Activated naive CD8-positive, alpha-beta T cell treated with anti-CD3 and anti-CD28 coated beads, Interleukin-2, amount 10 ng/mL, durations not matched to agents 7 days and 5 days (primary cell): Measurements from ENCODE around the gene FOSB. TPM values are rescaled to one million over a fixed set of nuclear protein-coding genes. Genes with fewer than 3 reads are reported as not detected.
A peak's percentile ranks its signal among the peaks of the same experiment; 100 is the strongest.
"Not testable (repeated sequence)": the region's sequence is repeated elsewhere in the genome, so short reads cannot be mapped to it uniquely, and the experiment has no call there.

ENCODE experiments used
- ATAC-seq: fragments of 150-1000 bp; cut with Tn5 transposase; one replicate; pipeline ENCODE4 v1.10.0; 2021; ENCODE audit warnings: low read depth, moderate library complexity
- POLR2A ChIA-PET: fragments of 350-600 bp; sonication (Branson Sonifier 250); formaldehyde crosslinking; loops from one replicate; lab custom pipeline; 2021; ENCODE audit warnings: antibody characterized with exemption; lab: Charles Lee
- DNase-seq: peaks from one replicate; pipeline ENCODE4 v3.0.0; 2021
- H3K27ac Mint-ChIP-seq: one replicate; pipeline ENCODE4 v1.8.0; 2022; ENCODE audit warnings: mild to moderate bottlenecking, mixed read lengths
- H3K27me3 Mint-ChIP-seq: one replicate; pipeline ENCODE4 v1.8.0; 2022; ENCODE audit warnings: mild to moderate bottlenecking, moderate library complexity, mixed read lengths
- H3K36me3 Mint-ChIP-seq: one replicate; pipeline ENCODE4 v1.8.0; 2021; ENCODE audit warnings: mild to moderate bottlenecking, mixed read lengths
- H3K4me1 Mint-ChIP-seq: one replicate; pipeline ENCODE4 v1.8.0; 2021; ENCODE audit warnings: mixed read lengths
- H3K4me3 Mint-ChIP-seq: one replicate; pipeline ENCODE4 v1.8.0; 2022; ENCODE audit warnings: mild to moderate bottlenecking, moderate library complexity, mixed read lengths
- H3K9me3 Mint-ChIP-seq: one replicate; pipeline ENCODE4 v1.8.0; 2021; ENCODE audit warnings: mixed read lengths
- total RNA-seq, 2 experiments: library from RNA; stranded (reverse); gene quantifications; one replicate each; pipeline ENCODE4 v1.2.3, GENCODE V29; 2021

The FOSB gene
- total RNA-seq, 2 experiments from 2014 or later: 68.7 to 69.4 TPM

- POLR2A ChIA-PET: interaction anchor here (0.8 kb wide), 1 partner anchor 9 kb away, joined by 3 read pairs; no protein-coding TSS in a partner anchor
- peaks cover 11% of the 10 kb centered on the region for H3K4me1 Mint-ChIP-seq
- DNase-seq, ATAC-seq, H3K27ac Mint-ChIP-seq, H3K9me3 Mint-ChIP-seq, H3K4me3 Mint-ChIP-seq, H3K36me3 Mint-ChIP-seq: not testable (repeated sequence)
- peaks cover 28% of the 10 kb centered on the region for H3K27me3 Mint-ChIP-seq
These were observed 37.9 kb upstream of the FOSB start for GRCh38 chr19:45429896-45430295.

GRCh38 chr19:45431008-45431407, 36.8 kb upstream of the FOSB start:
- H3K4me1 Mint-ChIP-seq, H3K9me3 Mint-ChIP-seq, H3K27ac Mint-ChIP-seq, DNase-seq, ATAC-seq, H3K36me3 Mint-ChIP-seq, H3K4me3 Mint-ChIP-seq: not testable (repeated sequence)
- POLR2A ChIA-PET: interaction anchor here (0.6 to 0.7 kb wide), 2 partner anchors 48 to 212 kb away, joined by 3 read pairs; no protein-coding TSS in a partner anchor
- peaks cover 28% of the 10 kb centered on the region for H3K27me3 Mint-ChIP-seq

- H3K36me3 Mint-ChIP-seq, H3K27ac Mint-ChIP-seq, DNase-seq, H3K4me3 Mint-ChIP-seq, POLR2A ChIA-PET, ATAC-seq, H3K4me1 Mint-ChIP-seq, H3K9me3 Mint-ChIP-seq: not testable (repeated sequence)
- H3K27me3 Mint-ChIP-seq: peaks cover 27% of the 10 kb centered on the region
These were observed 35.3 kb upstream of the FOSB start for GRCh38 chr19:45432543-45432942.

GRCh38 chr19:45437328-45437727, 30.5 kb upstream of the FOSB start:
- Mint-ChIP-seq H3K36me3 (no peaks in the 10 kb centered on the region), H3K4me3 (no peak overlapping the region), H3K4me1 (peaks cover 4% of the 10 kb centered on the region), H3K27ac (no peak overlapping the region), H3K9me3 (no peaks in the 10 kb centered on the region), H3K27me3 (peaks cover 4% of the 10 kb centered on the region)
- DNase-seq (no peak), ATAC-seq (no peak)
- POLR2A ChIA-PET: interaction anchor here (0.7 to 1.6 kb wide), 3 partner anchors 11 to 43 kb away, joined by 3 to 6 read pairs (median 3); no protein-coding TSS in a partner anchor

- DNase-seq (no peak), ATAC-seq (no peak)
- no peaks in the 10 kb centered on the region for H3K9me3 Mint-ChIP-seq
- peaks cover 18% of the 10 kb centered on the region for H3K4me1 Mint-ChIP-seq
- peak overlapping the region; percentile 55 for H3K4me3 Mint-ChIP-seq
- H3K27ac Mint-ChIP-seq: peak overlapping the region; percentile 25
- H3K27me3 Mint-ChIP-seq: peaks cover 2% of the 10 kb centered on the region
- POLR2A ChIA-PET: interaction anchor here (0.5 to 3.2 kb wide), 20 partner anchors 9 to 253 kb away, joined by 3 to 95 read pairs (median 4); partner anchors contain the start of genes ERCC1, FOSB, PPM1N and PPP1R13L
- no peaks in the 10 kb centered on the region for H3K36me3 Mint-ChIP-seq
These were observed 28.6 kb upstream of the FOSB start for GRCh38 chr19:45439190-45439568.

GRCh38 chr19:45439569-45440258, 28.1 kb upstream of the FOSB start:
- Mint-ChIP-seq H3K9me3 (no peaks in the 10 kb centered on the region), H3K27me3 (no peaks in the 10 kb centered on the region)
- POLR2A ChIA-PET: interaction anchor here (0.5 to 3.2 kb wide), 20 partner anchors 10 to 252 kb away, joined by 3 to 95 read pairs (median 4); partner anchors contain the start of genes ERCC1, FOSB, PPM1N and PPP1R13L

GRCh38 chr19:45440259-45440638, 27.5 kb upstream of the FOSB start:
- H3K27ac Mint-ChIP-seq: peak overlapping the region; percentile 90
- peaks cover 21% of the 10 kb centered on the region for H3K4me1 Mint-ChIP-seq
- H3K27me3 Mint-ChIP-seq: no peaks in the 10 kb centered on the region
- peak overlapping the region; percentile 85 for H3K4me3 Mint-ChIP-seq
- H3K36me3 Mint-ChIP-seq: no peaks in the 10 kb centered on the region
- no peaks in the 10 kb centered on the region for H3K9me3 Mint-ChIP-seq
- no peak for ATAC-seq
- no peak for DNase-seq
- POLR2A ChIA-PET: interaction anchor here (1.0 to 3.2 kb wide), 9 partner anchors 12 to 205 kb away, joined by 3 to 95 read pairs (median 7); partner anchors contain the start of genes ERCC1, FOSB, PPM1N and PPP1R13L

More at GRCh38 chr19:45439569-45440258, 28.1 kb upstream of the FOSB start:
- H3K36me3 Mint-ChIP-seq: no peaks in the 10 kb centered on the region
- H3K4me1 Mint-ChIP-seq: peaks cover 21% of the 10 kb centered on the region
- H3K4me3 Mint-ChIP-seq: peak overlapping the region; percentile 85
- peak; percentile 84 for ATAC-seq
- peak; percentile 92 for DNase-seq
- H3K27ac Mint-ChIP-seq: peak overlapping the region; percentile 90

- Mint-ChIP-seq H3K36me3 (no peaks in the 10 kb centered on the region), H3K9me3 (no peaks in the 10 kb centered on the region), H3K27ac (peak overlapping the region; percentile 90)
These were observed 26.7 kb upstream of the FOSB start for GRCh38 chr19:45440873-45441654.

GRCh38 chr19:45442408-45442777, 25.4 kb upstream of the FOSB start:
- DNase-seq (no peak), ATAC-seq (no peak)
- H3K27me3 Mint-ChIP-seq: no peaks in the 10 kb centered on the region
- peaks cover 30% of the 10 kb centered on the region for H3K4me1 Mint-ChIP-seq
- peaks cover under 1% of the 10 kb centered on the region for H3K36me3 Mint-ChIP-seq
- no peaks in the 10 kb centered on the region for H3K9me3 Mint-ChIP-seq
- POLR2A ChIA-PET: interaction anchor here (1.1 to 1.5 kb wide), 2 partner anchors 27 to 36 kb away, joined by 3 to 5 read pairs; no protein-coding TSS in a partner anchor
- peak overlapping the region; percentile 82 for H3K4me3 Mint-ChIP-seq
- H3K27ac Mint-ChIP-seq: peak overlapping the region; percentile 50

More at GRCh38 chr19:45440873-45441654, 26.7 kb upstream of the FOSB start:
- Mint-ChIP-seq H3K27me3 (no peaks in the 10 kb centered on the region), H3K4me3 (peak overlapping the region; percentile 85), H3K4me1 (peaks cover 24% of the 10 kb centered on the region)
- ATAC-seq (no peak), DNase-seq (no peak)
- POLR2A ChIA-PET: interaction anchor here (0.6 to 3.2 kb wide), 4 partner anchors 9 to 37 kb away, joined by 3 to 95 read pairs (median 28); partner anchors contain the start of genes ERCC1 and FOSB

GRCh38 chr19:45442778-45443461, 24.9 kb upstream of the FOSB start:
- Mint-ChIP-seq H3K4me3 (peak overlapping the region; percentile 82), H3K27ac (peak overlapping the region; percentile 53), H3K9me3 (no peaks in the 10 kb centered on the region), H3K4me1 (peaks cover 31% of the 10 kb centered on the region), H3K27me3 (no peaks in the 10 kb centered on the region), H3K36me3 (peaks cover 2% of the 10 kb centered on the region)
- POLR2A ChIA-PET: interaction anchor here (1.1 to 1.5 kb wide), 2 partner anchors 26 to 36 kb away, joined by 3 to 5 read pairs; no protein-coding TSS in a partner anchor
- no peak for ATAC-seq
- peak; percentile 40 for DNase-seq

GRCh38 chr19:45443462-45444317, 24.1 kb upstream of the FOSB start:
- Mint-ChIP-seq H3K27ac (peak overlapping the region; percentile 53), H3K27me3 (no peaks in the 10 kb centered on the region), H3K36me3 (peaks cover 2% of the 10 kb centered on the region), H3K9me3 (no peaks in the 10 kb centered on the region), H3K4me3 (peak overlapping the region; percentile 82), H3K4me1 (peaks cover 34% of the 10 kb centered on the region)
- ATAC-seq (no peak), DNase-seq (peak; percentile 69)
- POLR2A ChIA-PET: interaction anchor here (1.5 kb wide), 1 partner anchor 26 kb away, joined by 3 read pairs; no protein-coding TSS in a partner anchor
